ENCODE measurements around the gene SLC5A2.

- TF ChIP-seq CTCF (IDR thresholded peaks at IDR 0.05; ENCODE audit: borderline replicate concordance, extremely low read depth, low read length, poor library complexity, severe bottlenecking) = no peak
- TF ChIP-seq EZH2 (IDR thresholded peaks at IDR 0.05; ENCODE audit: borderline replicate concordance, low read depth, low read length, severe bottlenecking) = no peak
Observed at GRCh38 chr16:31452631-31453106, 30.3 kb upstream of the SLC5A2 start.

Measured in DND-41 (cell line).